ENCODE results near the gene CABP7.
A peak's percentile ranks its signal among the peaks of the same experiment; 100 is the strongest.

Gene CABP7

GRCh38 chr22:29726512-29727130 is 6.8 kb downstream of the CABP7 start:
- DNase-seq: no peak

DNA sequence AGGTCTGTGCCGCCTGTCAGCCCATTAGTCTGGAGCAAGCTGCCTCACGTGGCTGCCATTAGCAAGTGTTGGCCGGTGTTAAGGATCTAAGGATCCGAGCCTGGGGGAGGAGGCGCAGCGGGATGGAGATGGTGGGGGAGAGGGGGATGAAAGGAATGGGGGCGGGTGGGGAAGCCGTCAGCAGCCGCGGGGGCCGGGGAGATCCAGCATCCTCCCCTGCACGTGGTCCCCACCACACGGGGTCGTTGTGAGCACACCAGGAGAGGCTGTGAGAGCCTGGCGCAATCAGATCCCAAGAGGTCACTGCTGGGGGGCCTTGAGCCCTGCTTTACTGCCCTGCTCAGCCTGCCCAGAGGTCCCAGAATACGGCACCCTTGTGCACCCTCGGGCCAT is 7.3 kb downstream of the CABP7 start:
- no peak for DNase-seq

GRCh38 chr22:29729161-29729560 is 9.4 kb downstream of the CABP7 start:
- DNase-seq: no peak

DNA sequence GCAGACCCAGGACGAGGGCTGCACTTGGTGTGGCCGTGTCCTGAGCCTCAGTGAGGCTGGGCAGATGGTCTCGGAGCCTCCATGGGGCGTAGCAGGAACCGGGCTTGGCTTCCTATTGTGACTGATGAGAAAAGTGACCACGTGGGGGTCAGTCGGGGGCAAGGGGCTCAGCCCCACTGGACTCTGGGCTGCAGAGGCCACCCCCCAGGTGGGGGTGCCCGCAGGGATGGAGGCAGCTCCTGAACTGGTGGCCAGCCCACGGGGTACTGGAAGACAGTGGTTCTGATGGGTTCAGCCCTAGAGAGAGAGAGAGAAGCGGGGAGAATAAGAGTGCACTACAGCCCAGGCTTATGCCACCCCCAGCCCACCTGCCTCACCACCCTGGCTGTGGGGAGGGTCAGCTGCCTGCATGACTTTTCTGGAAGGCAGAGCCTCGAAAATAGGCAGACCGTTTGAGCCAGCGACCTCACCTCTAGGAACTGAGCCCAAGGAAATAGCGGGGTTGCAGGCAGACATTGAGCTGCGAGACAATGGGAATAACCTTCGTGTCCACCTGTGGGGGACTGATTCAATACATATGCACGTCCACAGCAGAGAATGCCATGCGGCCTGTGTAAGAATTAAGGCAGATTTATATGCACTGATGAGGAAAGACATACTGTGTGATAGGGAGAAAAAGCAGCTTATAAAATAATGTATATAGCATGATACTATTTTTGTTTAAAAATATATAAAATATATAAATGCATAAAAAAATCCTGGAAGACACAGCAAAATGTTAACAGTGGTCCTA is 11.5 kb downstream of the CABP7 start:
- DNase-seq: no peak

- no peak for DNase-seq
Observed at GRCh38 chr22:29732883-29733282, 13.1 kb downstream of the CABP7 start.

- DNase-seq: no peak
Observed at GRCh38 chr22:29733362-29734201, 13.8 kb downstream of the CABP7 start.

DNA sequence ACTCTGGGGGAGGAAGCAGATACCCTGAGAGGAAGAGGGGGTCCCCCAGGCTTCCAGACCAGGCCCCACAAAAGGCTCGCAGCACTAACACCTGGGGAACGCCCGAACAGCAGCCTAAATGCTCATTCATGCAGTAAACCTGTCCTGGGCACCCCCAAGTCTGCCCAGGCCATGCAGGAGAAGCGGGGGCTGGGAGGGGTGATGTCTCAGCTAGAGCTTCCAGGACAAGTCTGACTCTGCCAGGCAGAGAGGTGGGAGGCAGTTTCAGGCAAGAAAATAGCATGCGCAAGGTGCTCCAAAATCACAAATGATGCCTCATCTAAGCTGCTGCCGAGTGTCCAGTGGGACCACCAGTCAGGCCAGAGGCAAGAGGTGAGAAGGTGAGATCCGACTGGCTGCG is 14.6 kb downstream of the CABP7 start:
- DNase-seq: no peak

DNA sequence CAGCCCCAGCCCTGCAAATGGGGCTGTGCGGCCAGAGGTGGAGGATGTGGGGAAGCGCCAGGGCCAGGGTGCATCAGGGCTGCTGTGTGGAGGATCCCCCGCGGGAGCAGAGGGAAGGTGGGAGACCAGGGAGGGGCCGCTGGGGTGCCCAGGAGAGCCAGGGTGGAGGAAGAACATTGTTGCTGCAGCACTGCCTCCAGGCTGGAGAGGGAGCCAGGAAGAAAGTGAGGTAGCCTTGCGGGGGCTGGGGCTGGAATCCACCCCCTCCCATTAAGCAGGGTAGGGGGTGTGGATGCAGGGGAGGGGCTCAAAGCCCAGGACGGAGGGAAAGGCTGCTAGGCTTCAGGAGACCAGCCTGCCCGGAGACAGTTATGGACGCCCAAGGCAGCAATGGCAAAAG is 15.0 kb downstream of the CABP7 start:
- no peak for DNase-seq

DNA sequence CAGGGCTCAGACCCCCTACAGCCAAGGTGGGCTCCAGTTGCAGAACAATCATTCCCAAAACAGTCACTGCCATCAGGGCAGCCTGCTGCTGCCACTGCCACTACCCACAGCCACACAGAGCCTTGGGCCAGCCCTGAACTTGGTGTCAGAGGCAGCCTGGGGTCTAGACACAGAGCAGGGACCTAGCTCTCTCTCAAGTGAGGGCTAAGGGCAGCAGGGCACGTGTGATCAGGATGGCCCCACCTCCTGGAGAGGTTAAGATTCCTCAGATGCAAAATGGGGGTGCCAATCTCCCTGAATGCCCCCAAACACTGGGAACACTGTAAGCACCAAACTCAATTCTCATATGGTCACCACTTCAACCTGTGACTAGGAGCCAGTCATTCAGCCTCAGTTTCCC is 15.6 kb downstream of the CABP7 start:
- no peak for DNase-seq

GRCh38 chr22:29737251-29738117 is 17.7 kb downstream of the CABP7 start:
- DNase-seq: no peak

DNA sequence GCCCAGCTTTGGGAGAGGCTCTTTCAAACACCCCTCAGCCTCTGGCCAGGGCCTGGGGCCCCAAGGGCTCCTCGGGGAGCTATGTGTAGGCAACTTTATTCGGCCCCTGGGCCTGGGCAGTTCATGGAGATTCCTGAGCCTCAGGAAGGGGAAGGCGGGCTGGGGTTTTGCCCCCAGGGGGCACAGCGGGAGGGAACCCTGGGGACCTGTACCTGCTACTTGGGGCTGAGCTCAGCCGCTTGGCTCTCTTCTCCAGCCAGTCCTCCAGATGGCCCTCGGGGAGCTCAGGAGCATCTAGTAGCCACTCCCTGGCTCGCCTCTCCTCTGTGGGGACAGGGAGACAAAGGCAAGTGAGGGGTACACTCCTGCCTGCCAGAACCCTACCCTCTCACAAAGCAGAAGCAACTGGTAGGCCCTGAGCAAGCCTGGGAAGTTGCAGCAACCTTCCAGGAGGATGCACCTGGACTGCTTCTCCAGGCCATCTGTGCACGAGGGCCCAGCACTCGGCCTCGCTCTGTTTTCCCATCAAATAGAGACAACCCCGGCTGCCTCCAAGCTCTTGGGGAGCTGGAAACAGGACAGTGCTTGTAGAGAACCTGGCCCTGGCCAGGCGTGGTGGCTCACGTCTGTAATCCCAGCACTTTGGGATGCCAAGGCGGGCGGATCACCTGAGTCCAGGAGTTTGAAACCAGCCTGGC is 18.5 kb downstream of the CABP7 start:
- DNase-seq: no peak

DNA sequence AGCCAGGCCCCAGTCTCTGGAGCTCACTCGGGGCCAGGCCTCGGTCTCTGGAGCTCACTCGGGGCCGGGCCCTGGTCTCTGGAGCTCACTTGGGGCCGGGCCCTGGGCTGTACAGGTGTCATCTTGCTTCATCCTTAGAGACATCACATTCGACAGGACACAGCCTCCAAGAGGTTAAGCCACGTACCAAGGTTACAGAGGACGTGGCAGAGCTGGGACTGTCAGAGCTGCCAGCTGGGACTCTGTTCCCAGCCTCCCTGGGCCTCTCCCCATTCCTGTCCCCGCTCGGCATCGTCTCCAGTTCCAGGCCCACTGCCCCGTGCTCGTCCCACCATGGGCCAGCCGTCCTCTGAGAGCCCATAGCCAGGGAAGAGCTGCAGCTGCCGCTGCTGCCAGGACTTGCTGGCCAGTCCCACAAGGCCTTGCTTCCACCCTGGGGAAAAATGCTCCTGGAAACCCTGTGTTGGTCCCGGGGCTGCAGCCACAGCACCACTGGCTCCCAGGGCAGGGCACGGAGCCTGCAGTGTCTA is 19.6 kb downstream of the CABP7 start:
- no peak for DNase-seq

DNA sequence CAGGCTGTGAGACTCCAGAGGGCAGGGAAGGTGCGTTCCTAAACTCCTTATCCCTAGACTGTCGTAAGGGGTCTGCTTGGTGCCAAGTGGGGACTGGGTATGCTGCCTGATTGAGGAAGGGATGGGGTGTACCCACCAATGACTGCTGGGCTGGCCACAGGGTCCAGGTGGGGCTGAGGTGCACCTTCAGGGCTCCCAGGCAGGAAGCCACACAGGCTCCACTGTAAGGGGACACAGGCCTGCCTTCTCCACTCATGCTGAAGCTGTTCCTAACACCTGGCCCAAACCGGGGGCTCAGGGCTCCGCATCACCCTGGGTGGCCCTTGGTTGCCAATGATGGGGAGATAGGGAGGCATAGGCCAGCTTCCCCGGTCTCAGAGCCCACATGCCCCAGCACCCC is 20.4 kb downstream of the CABP7 start:
- DNase-seq: no peak

- DNase-seq: no peak
Observed at GRCh38 chr22:29741926-29742325, 22.1 kb downstream of the CABP7 start.

- no peak for DNase-seq
Observed at GRCh38 chr22:29742326-29742725, 22.5 kb downstream of the CABP7 start.

- DNase-seq: peak; percentile 62
Observed at GRCh38 chr22:29744902-29745301, 25.1 kb downstream of the CABP7 start.

- DNase-seq: no peak
Observed at GRCh38 chr22:29747832-29748231, 28.0 kb downstream of the CABP7 start.

DNA sequence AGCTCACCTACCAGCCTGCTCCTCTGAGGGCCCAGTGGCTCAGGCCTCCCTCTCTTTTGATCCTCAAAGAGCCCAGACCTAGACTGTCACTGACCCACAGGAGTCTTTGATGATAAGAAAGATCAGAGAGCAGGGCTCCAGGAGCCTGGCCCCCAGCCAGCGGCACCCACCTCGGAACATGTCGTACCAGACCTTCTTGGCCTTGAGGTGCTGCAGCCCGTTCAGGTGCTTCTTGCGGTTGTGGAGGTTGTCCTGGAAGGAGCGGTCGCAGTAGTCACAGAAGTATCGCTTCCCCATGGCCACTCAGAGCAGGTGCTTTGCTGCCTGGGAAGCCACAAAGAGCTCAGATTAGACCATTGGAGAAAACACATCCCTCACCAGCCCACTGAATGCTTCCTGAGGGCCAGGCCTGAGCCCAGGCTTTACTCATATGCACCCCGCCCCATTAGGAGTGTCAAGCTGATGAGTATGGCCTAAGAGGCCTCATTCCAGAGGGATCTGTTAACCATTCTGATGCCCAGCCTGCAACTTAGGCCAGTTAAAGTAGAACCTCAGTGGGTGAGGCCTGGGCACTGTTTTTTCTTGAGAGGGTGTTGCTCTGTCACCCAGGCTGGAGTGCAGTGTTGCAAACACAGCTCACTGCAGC is 28.6 kb downstream of the CABP7 start:
- no peak for DNase-seq

DNA sequence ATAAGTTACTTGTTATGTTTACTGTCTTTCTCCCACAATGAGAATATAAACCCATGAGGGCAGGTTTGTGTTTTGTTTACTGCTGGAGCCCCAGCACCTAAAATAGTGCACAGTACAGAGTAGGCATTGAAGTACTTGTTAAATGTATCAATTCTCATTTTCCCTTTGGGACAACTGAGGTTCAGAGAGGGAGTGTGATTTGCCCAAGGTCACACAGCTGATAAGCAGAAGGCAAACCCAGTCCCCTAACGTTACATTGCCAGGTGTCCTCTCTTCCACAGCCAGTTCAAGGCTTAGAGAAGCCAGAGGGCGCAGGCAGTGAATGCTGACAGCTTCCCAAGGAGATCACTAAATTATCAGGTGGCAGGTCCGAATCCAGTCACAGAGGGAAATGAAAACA is 30.2 kb downstream of the CABP7 start:
- no peak for DNase-seq

DNA sequence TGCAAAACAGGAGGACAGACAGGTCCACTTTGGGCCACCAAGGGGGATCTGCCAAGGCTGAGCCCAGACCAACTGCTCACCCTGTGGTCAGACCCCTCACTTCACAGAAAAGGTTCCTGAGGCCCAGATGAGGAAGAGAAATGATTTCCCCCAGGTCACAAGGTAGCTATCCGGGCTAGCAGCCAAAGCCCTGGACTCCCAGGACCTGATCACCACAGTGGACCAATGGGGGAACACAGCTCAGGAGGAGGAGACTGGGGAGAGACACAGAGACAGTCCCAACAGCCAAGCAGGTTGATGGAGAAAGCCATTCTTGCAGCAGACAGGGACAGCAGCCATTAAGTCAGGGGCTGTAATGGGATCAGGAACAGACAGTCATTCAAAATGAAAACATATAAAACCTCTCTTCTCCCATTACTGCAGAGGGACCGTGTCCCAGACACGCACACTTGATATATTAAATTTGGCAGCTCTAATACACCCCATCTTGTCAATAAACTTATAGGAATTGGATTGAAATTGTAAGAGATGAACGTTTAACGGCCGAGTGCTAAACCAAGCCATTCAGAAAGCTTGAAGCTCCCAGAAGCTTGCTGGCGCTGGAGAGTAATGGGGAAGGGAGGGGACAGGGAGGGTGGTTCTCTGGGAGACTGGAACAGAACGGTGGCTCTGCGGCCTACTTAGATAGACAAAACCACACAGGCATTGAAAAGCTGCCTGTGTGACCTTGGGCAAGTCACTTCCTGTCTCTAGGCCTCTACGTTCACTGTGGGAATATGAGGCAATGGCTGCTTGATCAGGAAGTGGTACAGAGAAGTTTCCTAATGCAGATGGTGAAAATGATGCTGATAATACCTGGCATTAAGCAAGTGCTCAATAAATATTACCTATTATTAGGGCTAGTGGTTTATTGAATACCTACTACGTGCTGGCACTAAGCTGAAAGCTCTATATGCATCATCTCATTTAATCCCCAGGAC is 31.0 kb downstream of the CABP7 start:
- no peak for DNase-seq
